Measurements from ENCODE around the gene VPS26C.
"Not testable (repeated sequence)": the region's sequence is repeated elsewhere in the genome, so short reads cannot be mapped to it uniquely, and the experiment has no call there.

The VPS26C gene

DNA sequence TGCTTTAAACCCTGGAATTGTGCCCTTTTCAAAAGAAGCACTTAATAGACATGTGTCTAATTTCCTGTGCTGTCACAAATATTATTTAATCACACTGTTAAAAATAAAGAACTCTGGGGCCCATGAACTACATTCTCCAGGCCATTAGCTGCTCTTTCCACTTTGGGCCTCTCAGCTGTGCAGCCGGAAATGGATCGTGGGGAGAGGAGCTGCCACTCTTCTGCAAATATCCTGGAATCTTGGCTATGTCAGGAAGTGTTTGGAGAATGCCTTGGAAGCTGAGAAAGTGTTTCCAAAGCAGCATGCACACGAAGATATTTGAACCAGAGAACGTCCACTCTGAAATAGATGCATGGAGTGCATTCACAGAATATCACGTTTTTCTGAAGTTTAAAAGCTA is 27.5 kb upstream of the VPS26C start:
- Histone ChIP-seq H3K27me3 (ENCODE audit: control insufficient read depth, low read length) (peaks cover 25% of the 10 kb centered on the region), H3K9me3 (ENCODE audit: control insufficient read depth, insufficient read depth, low read length) (no peaks in the 10 kb centered on the region), H3K4me2 (ENCODE audit: low read length) (no peak overlapping the region), H3K4me1 (ENCODE audit: control insufficient read depth, low read length) (no peaks in the 10 kb centered on the region), H3K36me3 (ENCODE audit: control insufficient read depth, low read length) (no peaks in the 10 kb centered on the region), H3K27ac (ENCODE audit: low read depth, low read length) (no peak overlapping the region), H3K4me3 (ENCODE audit: low read length) (no peak overlapping the region), H3K79me2 (ENCODE audit: control insufficient read depth, low read length) (no peaks in the 10 kb centered on the region), H4K20me1 (ENCODE audit: control insufficient read depth, insufficient read depth, low read depth, low read length) (no peaks in the 10 kb centered on the region), H3K9me2 (replicated peaks; ENCODE audit: control insufficient read depth, low read length) (no peaks in the 10 kb centered on the region), H3F3A (ENCODE audit: control insufficient read depth, insufficient read depth) (no peaks in the 10 kb centered on the region)
- TF ChIP-seq EZH2phosphoT487 (IDR thresholded peaks at IDR 0.05; ENCODE audit: borderline replicate concordance, low read length): no peak
- TF ChIP-seq, protein P1, sequence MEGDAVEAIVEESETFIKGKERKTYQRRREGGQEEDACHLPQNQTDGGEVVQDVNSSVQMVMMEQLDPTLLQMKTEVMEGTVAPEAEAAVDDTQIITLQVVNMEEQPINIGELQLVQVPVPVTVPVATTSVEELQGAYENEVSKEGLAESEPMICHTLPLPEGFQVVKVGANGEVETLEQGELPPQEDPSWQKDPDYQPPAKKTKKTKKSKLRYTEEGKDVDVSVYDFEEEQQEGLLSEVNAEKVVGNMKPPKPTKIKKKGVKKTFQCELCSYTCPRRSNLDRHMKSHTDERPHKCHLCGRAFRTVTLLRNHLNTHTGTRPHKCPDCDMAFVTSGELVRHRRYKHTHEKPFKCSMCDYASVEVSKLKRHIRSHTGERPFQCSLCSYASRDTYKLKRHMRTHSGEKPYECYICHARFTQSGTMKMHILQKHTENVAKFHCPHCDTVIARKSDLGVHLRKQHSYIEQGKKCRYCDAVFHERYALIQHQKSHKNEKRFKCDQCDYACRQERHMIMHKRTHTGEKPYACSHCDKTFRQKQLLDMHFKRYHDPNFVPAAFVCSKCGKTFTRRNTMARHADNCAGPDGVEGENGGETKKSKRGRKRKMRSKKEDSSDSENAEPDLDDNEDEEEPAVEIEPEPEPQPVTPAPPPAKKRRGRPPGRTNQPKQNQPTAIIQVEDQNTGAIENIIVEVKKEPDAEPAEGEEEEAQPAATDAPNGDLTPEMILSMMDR (IDR thresholded peaks at IDR 0.05; ENCODE audit: low read depth, low read length, poor library complexity, severe bottlenecking): no peak

DNA sequence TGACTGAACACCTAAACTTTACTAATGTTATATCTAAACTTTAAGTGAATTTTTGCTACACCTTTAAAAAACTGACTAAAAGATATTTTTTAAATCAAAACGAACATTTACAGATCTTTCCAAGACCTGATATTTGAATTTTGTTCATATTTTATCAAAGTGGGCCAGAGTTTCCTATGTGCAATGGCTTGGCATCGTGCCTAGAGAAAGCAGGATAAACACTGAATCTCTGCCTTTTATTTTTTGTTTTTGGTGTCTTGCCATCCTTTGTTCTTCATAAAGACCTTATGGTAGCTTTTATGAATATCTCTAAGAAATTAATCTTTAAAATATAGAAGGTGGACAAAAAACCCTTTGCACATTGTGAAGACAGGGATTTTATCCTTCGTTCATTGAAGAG is 25.8 kb upstream of the VPS26C start:
- H3K27ac ChIP-seq (ENCODE audit: low read depth, low read length): no peak overlapping the region
- TF ChIP-seq, protein P1 (IDR thresholded peaks at IDR 0.05; ENCODE audit: low read depth, low read length, poor library complexity, severe bottlenecking): no peak
- no peak for TF ChIP-seq EZH2phosphoT487 (IDR thresholded peaks at IDR 0.05; ENCODE audit: borderline replicate concordance, low read length)
- no peaks in the 10 kb centered on the region for H3K9me3 ChIP-seq (ENCODE audit: control insufficient read depth, insufficient read depth, low read length)
- no peaks in the 10 kb centered on the region for H3F3A ChIP-seq (ENCODE audit: control insufficient read depth, insufficient read depth)
- peaks cover 25% of the 10 kb centered on the region for H3K27me3 ChIP-seq (ENCODE audit: control insufficient read depth, low read length)
- H4K20me1 ChIP-seq (ENCODE audit: control insufficient read depth, insufficient read depth, low read depth, low read length): no peaks in the 10 kb centered on the region
- H3K4me1 ChIP-seq (ENCODE audit: control insufficient read depth, low read length): no peaks in the 10 kb centered on the region
- H3K9me2 ChIP-seq (replicated peaks; ENCODE audit: control insufficient read depth, low read length): no peaks in the 10 kb centered on the region
- H3K4me3 ChIP-seq (ENCODE audit: low read length): no peak overlapping the region
- H3K79me2 ChIP-seq (ENCODE audit: control insufficient read depth, low read length): no peaks in the 10 kb centered on the region
- no peak overlapping the region for H3K4me2 ChIP-seq (ENCODE audit: low read length)
- no peaks in the 10 kb centered on the region for H3K36me3 ChIP-seq (ENCODE audit: control insufficient read depth, low read length)

DNA sequence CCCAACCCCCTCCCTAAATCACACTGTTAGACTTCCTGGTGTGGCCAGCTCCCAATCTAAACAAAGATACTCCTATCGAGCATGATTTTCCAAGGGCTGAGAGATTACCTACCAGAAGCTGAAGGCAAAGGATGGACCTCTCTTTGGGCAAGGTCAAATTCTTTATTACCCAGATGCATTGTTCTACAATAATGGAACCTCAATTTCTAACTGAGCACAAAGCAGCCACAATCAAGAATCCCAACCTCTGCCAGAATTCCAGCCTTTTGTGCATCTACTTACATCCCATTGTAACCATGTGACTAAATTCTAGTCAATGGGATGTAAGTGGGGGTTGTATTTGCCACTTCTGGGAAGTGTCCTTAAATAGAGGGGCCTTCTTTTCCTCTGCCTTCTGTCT is 24.9 kb upstream of the VPS26C start:
- TF ChIP-seq EZH2phosphoT487 (IDR thresholded peaks at IDR 0.05; ENCODE audit: borderline replicate concordance, low read length): no peak
- TF ChIP-seq, protein P1 (IDR thresholded peaks at IDR 0.05; ENCODE audit: low read depth, low read length, poor library complexity, severe bottlenecking): no peak
- H3K27ac ChIP-seq (ENCODE audit: low read depth, low read length): no peak overlapping the region
- H3K79me2 ChIP-seq (ENCODE audit: control insufficient read depth, low read length): no peaks in the 10 kb centered on the region
- H3K9me3 ChIP-seq (ENCODE audit: control insufficient read depth, insufficient read depth, low read length): no peaks in the 10 kb centered on the region
- H3K36me3 ChIP-seq (ENCODE audit: control insufficient read depth, low read length): no peaks in the 10 kb centered on the region
- no peaks in the 10 kb centered on the region for H3K9me2 ChIP-seq (replicated peaks; ENCODE audit: control insufficient read depth, low read length)
- peaks cover 25% of the 10 kb centered on the region for H3K27me3 ChIP-seq (ENCODE audit: control insufficient read depth, low read length)
- no peaks in the 10 kb centered on the region for H3F3A ChIP-seq (ENCODE audit: control insufficient read depth, insufficient read depth)
- no peaks in the 10 kb centered on the region for H3K4me1 ChIP-seq (ENCODE audit: control insufficient read depth, low read length)
- no peak overlapping the region for H3K4me2 ChIP-seq (ENCODE audit: low read length)
- no peaks in the 10 kb centered on the region for H4K20me1 ChIP-seq (ENCODE audit: control insufficient read depth, insufficient read depth, low read depth, low read length)
- H3K4me3 ChIP-seq (ENCODE audit: low read length): no peak overlapping the region

DNA sequence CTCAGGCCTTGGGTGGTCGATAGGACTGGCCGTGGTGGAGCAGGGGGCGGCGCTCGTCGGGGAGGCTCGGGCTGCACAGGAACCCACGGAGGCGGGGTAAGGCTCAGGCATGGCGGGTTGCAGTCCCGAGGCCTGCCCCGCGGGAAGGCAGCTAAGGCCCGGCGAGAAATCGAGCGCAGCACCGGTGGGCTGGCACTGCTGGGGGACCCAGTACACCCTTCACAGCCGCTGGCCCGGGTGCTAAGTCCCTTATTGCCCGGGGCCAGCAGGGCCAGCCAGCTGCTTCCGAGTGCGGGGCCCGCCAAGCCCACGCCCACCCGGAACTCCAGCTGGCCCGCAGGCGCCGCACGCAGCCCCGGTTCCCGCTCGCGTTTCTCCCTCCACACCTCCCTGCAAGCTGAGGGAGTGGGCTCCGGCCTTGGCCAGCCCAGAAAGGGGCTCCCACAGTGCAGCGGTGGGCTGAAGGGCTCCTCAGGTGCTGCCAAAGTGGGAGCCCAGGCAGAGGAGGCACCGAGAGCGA is 16.1 kb upstream of the VPS26C start:
- H3K9me2 ChIP-seq (replicated peaks; ENCODE audit: control insufficient read depth, low read length); H3F3A ChIP-seq (ENCODE audit: control insufficient read depth, insufficient read depth); H3K79me2 ChIP-seq (ENCODE audit: control insufficient read depth, low read length); H3K36me3 ChIP-seq (ENCODE audit: control insufficient read depth, low read length); H3K4me2 ChIP-seq (ENCODE audit: low read length); H3K4me1 ChIP-seq (ENCODE audit: control insufficient read depth, low read length); H3K27ac ChIP-seq (ENCODE audit: low read depth, low read length); H3K9me3 ChIP-seq (ENCODE audit: control insufficient read depth, insufficient read depth, low read length); H3K4me3 ChIP-seq (ENCODE audit: low read length); H3K27me3 ChIP-seq (ENCODE audit: control insufficient read depth, low read length); H4K20me1 ChIP-seq (ENCODE audit: control insufficient read depth, insufficient read depth, low read depth, low read length): not testable (repeated sequence)

DNA sequence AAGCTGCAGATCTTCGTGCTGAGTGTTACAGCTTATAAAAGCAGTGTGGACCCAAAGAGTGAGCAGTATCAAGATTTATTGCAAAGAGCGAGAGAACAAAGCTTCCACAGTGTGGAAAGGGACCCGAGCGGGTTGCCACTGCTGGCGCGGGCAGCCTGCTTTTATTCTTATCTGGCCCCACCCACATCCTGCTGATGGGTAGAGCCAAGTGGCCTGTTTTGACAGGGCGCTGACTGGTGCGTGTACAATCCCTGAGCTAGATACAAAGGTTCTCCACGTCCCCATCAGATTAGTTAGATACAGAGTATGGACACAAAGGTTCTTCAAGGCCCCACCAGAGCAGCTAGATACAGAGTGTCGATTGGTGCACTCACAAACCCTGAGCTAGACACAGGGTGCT is 15.5 kb upstream of the VPS26C start:
- H3K79me2 ChIP-seq (ENCODE audit: control insufficient read depth, low read length); H3K36me3 ChIP-seq (ENCODE audit: control insufficient read depth, low read length); H3K4me2 ChIP-seq (ENCODE audit: low read length); H3K9me3 ChIP-seq (ENCODE audit: control insufficient read depth, insufficient read depth, low read length); H4K20me1 ChIP-seq (ENCODE audit: control insufficient read depth, insufficient read depth, low read depth, low read length); H3K27me3 ChIP-seq (ENCODE audit: control insufficient read depth, low read length); H3K4me1 ChIP-seq (ENCODE audit: control insufficient read depth, low read length); H3F3A ChIP-seq (ENCODE audit: control insufficient read depth, insufficient read depth); H3K9me2 ChIP-seq (replicated peaks; ENCODE audit: control insufficient read depth, low read length); H3K4me3 ChIP-seq (ENCODE audit: low read length); H3K27ac ChIP-seq (ENCODE audit: low read depth, low read length): not testable (repeated sequence)
